Activated CD8-positive, alpha-beta T cell treated with anti-CD3 and anti-CD28 coated beads, Interleukin-2, amount 10 ng/mL, durations not matched to agents 7 days and 5 days (primary cell): ENCODE measurements around the gene CAPN14. TPM values are rescaled to one million over a fixed set of nuclear protein-coding genes. Genes with fewer than 3 reads are reported as not detected.

Experiments used
- ATAC-seq: fragments of 150-1000 bp; cut with Tn5 transposase; one replicate; pipeline ENCODE4 v1.10.0; 2021; ENCODE audit warnings: moderate library complexity
- CTCF ChIA-PET: fragments of 350-600 bp; sonication (Branson Sonifier 250); formaldehyde crosslinking; loops from one replicate; lab custom pipeline; 2021; ENCODE audit warnings: antibody characterized with exemption; lab: Charles Lee
- POLR2A ChIA-PET: fragments of 350-600 bp; sonication (Branson Sonifier 250); formaldehyde crosslinking; loops from one replicate; lab custom pipeline; 2021; ENCODE audit warnings: antibody characterized with exemption; lab: Charles Lee
- DNase-seq: peaks from one replicate; pipeline ENCODE4 v3.0.0-alpha.2; 2020
- H3K27ac Mint-ChIP-seq: one replicate; pipeline ENCODE4 v1.8.0; 2021; ENCODE audit warnings: mild to moderate bottlenecking, mixed read lengths
- H3K27me3 Mint-ChIP-seq: one replicate; pipeline ENCODE4 v1.8.0; 2021; ENCODE audit warnings: low read depth, mixed read lengths
- H3K36me3 Mint-ChIP-seq: one replicate; pipeline ENCODE4 v1.8.0; 2021; ENCODE audit warnings: low read depth, mixed read lengths
- H3K4me1 Mint-ChIP-seq: one replicate; pipeline ENCODE4 v1.8.0; 2021; ENCODE audit warnings: low read depth, mixed read lengths
- H3K4me3 Mint-ChIP-seq: one replicate; pipeline ENCODE4 v1.8.0; 2021; ENCODE audit warnings: mild to moderate bottlenecking, mixed read lengths
- H3K9me3 Mint-ChIP-seq: one replicate; pipeline ENCODE4 v1.8.0; 2022; ENCODE audit warnings: mixed read lengths; ENCODE audit not compliant: insufficient read depth
- total RNA-seq, 2 experiments: library from RNA; stranded (reverse); gene quantifications; one replicate each; pipeline ENCODE4 v1.2.3, GENCODE V29; 2021

Gene CAPN14, protein sequence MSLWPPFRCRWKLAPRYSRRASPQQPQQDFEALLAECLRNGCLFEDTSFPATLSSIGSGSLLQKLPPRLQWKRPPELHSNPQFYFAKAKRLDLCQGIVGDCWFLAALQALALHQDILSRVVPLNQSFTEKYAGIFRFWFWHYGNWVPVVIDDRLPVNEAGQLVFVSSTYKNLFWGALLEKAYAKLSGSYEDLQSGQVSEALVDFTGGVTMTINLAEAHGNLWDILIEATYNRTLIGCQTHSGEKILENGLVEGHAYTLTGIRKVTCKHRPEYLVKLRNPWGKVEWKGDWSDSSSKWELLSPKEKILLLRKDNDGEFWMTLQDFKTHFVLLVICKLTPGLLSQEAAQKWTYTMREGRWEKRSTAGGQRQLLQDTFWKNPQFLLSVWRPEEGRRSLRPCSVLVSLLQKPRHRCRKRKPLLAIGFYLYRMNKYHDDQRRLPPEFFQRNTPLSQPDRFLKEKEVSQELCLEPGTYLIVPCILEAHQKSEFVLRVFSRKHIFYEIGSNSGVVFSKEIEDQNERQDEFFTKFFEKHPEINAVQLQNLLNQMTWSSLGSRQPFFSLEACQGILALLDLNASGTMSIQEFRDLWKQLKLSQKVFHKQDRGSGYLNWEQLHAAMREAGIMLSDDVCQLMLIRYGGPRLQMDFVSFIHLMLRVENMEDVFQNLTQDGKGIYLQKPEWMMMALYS
- not detected for total RNA-seq

DNA sequence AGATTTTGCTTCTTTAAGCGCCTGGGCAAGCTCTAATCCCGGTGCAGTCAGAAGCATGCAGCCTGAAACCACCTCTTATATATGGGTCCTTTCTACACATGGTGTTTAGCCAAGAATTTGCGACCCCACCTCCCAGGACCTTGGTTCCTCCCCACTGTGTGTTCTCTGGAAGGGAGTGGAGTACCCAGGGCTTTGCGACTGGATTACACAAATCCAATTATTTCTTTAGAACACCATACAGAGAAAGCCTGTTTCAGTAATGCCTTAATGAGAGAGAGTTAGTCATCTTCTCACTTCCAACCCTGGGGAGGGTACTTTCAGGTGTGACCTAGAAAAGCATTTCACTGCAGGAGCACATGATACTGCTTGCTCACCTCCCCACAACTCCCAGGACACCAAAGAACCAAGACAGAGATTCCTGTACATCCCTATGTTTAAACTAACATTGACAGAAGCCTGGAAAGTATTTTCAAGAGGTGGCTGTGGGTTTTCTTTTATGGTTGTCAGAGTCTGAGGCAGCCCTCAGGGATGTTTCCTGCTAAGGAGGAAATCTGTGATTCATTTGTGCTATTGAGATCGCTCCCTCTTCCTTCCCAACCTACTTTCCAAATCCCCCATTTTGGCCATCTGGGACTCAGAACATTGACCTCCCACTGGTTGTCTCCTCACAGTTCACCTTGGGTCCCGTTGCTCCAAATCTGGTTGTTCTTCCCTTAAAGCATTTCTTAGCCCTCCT is at the start of gene CAPN14:
Gene CAPN14, minus strand, starts transcription at position 51 of the 736 bp plus-strand sequence. CDS start 12,068 bp downstream, outside the sequence.
- H3K36me3 Mint-ChIP-seq = no peaks in the 10 kb centered on the region
- DNase-seq (no peak), ATAC-seq (no peak)
- peaks cover 30% of the 10 kb centered on the region for H3K4me1 Mint-ChIP-seq
- ChIA-PET CTCF (interaction anchor here (1.5 kb wide), 1 partner anchor 48 kb away, joined by 4 read pairs; no protein-coding TSS in a partner anchor), POLR2A (interaction anchor here (0.5 to 1.0 kb wide), 2 partner anchors 12 to 1046 kb away, joined by 3 to 7 read pairs; no protein-coding TSS in a partner anchor)
- no peaks in the 10 kb centered on the region for H3K9me3 Mint-ChIP-seq
- H3K4me3 Mint-ChIP-seq = no peak within 1 kb of the TSS
- no peak within 1 kb of the TSS for H3K27ac Mint-ChIP-seq
- H3K27me3 Mint-ChIP-seq = peaks cover 10% of the 10 kb centered on the region

- ChIA-PET POLR2A (interaction anchor here (0.6 kb wide), 1 partner anchor 1908 kb away, joined by 3 read pairs; no protein-coding TSS in a partner anchor), CTCF (no interaction called here)
- H3K4me1 Mint-ChIP-seq = no peaks in the 10 kb centered on the region
- no peaks in the 10 kb centered on the region for H3K9me3 Mint-ChIP-seq
- H3K36me3 Mint-ChIP-seq = no peaks in the 10 kb centered on the region
- ATAC-seq = no peak
- no peaks in the 10 kb centered on the region for H3K27me3 Mint-ChIP-seq
- H3K27ac Mint-ChIP-seq = no peak overlapping the region
- DNase-seq = no peak
- H3K4me3 Mint-ChIP-seq = no peak overlapping the region
Measured at GRCh38 chr2:31266804-31267203, 49.5 kb upstream of the CAPN14 start.

- ATAC-seq = no peak
- POLR2A ChIA-PET = no interaction called here
- no peak overlapping the region for H3K27ac Mint-ChIP-seq
- H3K27me3 Mint-ChIP-seq = no peaks in the 10 kb centered on the region
- CTCF ChIA-PET = no interaction called here
- H3K4me3 Mint-ChIP-seq = no peak overlapping the region
- no peak for DNase-seq
- H3K9me3 Mint-ChIP-seq = no peaks in the 10 kb centered on the region
- no peaks in the 10 kb centered on the region for H3K4me1 Mint-ChIP-seq
- H3K36me3 Mint-ChIP-seq = no peaks in the 10 kb centered on the region
Measured at GRCh38 chr2:31265234-31265633, 47.9 kb upstream of the CAPN14 start.

GRCh38 chr2:31263636-31264190 is 46.4 kb upstream of the CAPN14 start:
- no peaks in the 10 kb centered on the region for H3K9me3 Mint-ChIP-seq
- no peaks in the 10 kb centered on the region for H3K27me3 Mint-ChIP-seq
- H3K27ac Mint-ChIP-seq = no peak overlapping the region
- ATAC-seq = no peak
- no peak overlapping the region for H3K4me3 Mint-ChIP-seq
- ChIA-PET POLR2A (no interaction called here), CTCF (no interaction called here)
- H3K4me1 Mint-ChIP-seq = no peaks in the 10 kb centered on the region
- no peaks in the 10 kb centered on the region for H3K36me3 Mint-ChIP-seq
- DNase-seq = no peak

DNA sequence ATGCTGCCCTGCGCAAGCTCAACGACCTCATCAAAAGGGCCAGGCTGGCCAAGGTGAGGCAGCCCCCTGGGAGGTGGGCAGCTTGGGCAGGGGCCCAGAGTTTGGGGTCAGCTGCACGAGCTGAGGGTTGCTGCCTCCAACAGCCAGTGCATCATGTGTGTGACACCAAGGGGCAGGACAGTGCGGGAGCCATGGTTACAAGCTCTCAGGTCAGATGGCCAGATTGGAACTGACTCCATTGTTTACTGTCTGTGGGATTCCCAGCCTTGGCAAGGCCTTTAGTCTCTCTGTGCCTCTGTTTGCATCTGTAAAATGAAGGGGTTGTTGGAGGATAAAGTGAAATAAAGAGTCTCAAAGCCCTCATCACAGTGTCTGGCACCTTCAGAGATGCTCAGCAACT is 43.6 kb upstream of the CAPN14 start:
- CTCF ChIA-PET = interaction anchor here (0.8 kb wide), 1 partner anchor 1096 kb away, joined by 4 read pairs; no protein-coding TSS in a partner anchor
- no peak for ATAC-seq
- Mint-ChIP-seq H3K36me3 (no peaks in the 10 kb centered on the region), H3K4me1 (no peaks in the 10 kb centered on the region), H3K27ac (no peak overlapping the region), H3K9me3 (no peaks in the 10 kb centered on the region), H3K4me3 (no peak overlapping the region), H3K27me3 (no peaks in the 10 kb centered on the region)
- DNase-seq = no peak
- POLR2A ChIA-PET = no interaction called here

DNA sequence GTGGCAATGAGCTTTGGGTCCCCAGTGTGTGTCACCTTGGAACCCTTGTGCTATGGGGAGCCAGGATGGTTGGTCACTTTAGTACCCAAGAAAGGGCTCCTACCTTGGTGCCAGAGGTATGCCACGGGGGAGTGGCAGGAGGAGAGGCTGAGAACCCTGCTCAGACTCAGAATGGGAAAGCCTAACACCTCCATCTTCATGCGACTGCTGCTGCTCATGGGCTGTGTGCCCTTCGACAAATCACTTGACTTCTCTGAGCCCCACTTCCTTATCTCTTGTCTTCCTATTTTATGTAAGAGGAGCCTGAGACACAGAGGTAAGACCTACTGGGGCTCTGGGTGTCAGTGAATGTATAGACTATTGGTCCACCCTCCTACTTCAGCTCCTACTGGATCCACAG is 41.8 kb upstream of the CAPN14 start:
- Mint-ChIP-seq H3K4me3 (no peak overlapping the region), H3K4me1 (no peaks in the 10 kb centered on the region), H3K36me3 (no peaks in the 10 kb centered on the region), H3K27ac (no peak overlapping the region), H3K9me3 (no peaks in the 10 kb centered on the region), H3K27me3 (no peaks in the 10 kb centered on the region)
- ATAC-seq (no peak), DNase-seq (no peak)
- POLR2A ChIA-PET = no interaction called here
- CTCF ChIA-PET = no interaction called here

DNA sequence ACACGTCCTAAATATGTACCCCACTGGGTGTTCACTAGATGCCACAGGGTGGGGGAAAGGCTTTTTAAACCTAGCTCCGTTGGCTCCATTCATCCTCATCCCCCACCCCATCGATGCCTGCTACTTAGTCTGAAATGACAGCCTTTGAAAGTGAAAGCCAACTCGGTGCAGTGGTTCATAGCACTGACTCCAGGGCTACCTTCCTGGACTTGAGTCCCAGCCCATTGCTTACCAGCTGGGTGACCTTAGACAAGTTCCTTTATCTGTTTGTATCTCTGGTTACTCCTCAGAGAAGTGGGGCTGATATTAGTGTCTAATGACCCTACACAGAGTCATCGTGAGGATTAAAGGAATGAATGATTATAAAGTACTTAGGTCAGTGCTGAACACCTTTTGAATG is 41.0 kb upstream of the CAPN14 start:
- Mint-ChIP-seq H3K36me3 (no peaks in the 10 kb centered on the region), H3K27me3 (no peaks in the 10 kb centered on the region), H3K9me3 (no peaks in the 10 kb centered on the region), H3K27ac (no peak overlapping the region), H3K4me1 (peaks cover 2% of the 10 kb centered on the region), H3K4me3 (no peak overlapping the region)
- ATAC-seq = no peak
- ChIA-PET POLR2A (no interaction called here), CTCF (no interaction called here)
- DNase-seq = no peak

GRCh38 chr2:31256611-31257382 is 39.5 kb upstream of the CAPN14 start:
- Mint-ChIP-seq H3K27me3 (no peaks in the 10 kb centered on the region), H3K4me3 (no peak overlapping the region), H3K4me1 (peaks cover 2% of the 10 kb centered on the region), H3K36me3 (no peaks in the 10 kb centered on the region), H3K9me3 (no peaks in the 10 kb centered on the region), H3K27ac (no peak overlapping the region)
- CTCF ChIA-PET = no interaction called here
- ATAC-seq = no peak
- no peak for DNase-seq
- POLR2A ChIA-PET = no interaction called here

GRCh38 chr2:31255911-31256571 is 38.7 kb upstream of the CAPN14 start:
- DNase-seq (no peak), ATAC-seq (no peak)
- H3K27ac Mint-ChIP-seq = no peak overlapping the region
- CTCF ChIA-PET = no interaction called here
- H3K36me3 Mint-ChIP-seq = no peaks in the 10 kb centered on the region
- H3K4me1 Mint-ChIP-seq = peaks cover 2% of the 10 kb centered on the region
- no peaks in the 10 kb centered on the region for H3K27me3 Mint-ChIP-seq
- POLR2A ChIA-PET = interaction anchor here (0.6 kb wide), 1 partner anchor 798 kb away, joined by 3 read pairs; no protein-coding TSS in a partner anchor
- no peak overlapping the region for H3K4me3 Mint-ChIP-seq
- no peaks in the 10 kb centered on the region for H3K9me3 Mint-ChIP-seq

- Mint-ChIP-seq H3K27me3 (no peaks in the 10 kb centered on the region), H3K9me3 (no peaks in the 10 kb centered on the region), H3K36me3 (no peaks in the 10 kb centered on the region), H3K4me1 (peaks cover 2% of the 10 kb centered on the region), H3K27ac (no peak overlapping the region), H3K4me3 (no peak overlapping the region)
- CTCF ChIA-PET = no interaction called here
- ATAC-seq = no peak
- POLR2A ChIA-PET = no interaction called here
- no peak for DNase-seq
Measured at GRCh38 chr2:31254237-31255203, 37.2 kb upstream of the CAPN14 start.
